HG02610 (cell line): ENCODE results near the gene MAGIX.
"Not testable (repeated sequence)": the region's sequence is repeated elsewhere in the genome, so short reads cannot be mapped to it uniquely, and the experiment has no call there.

ENCODE experiments used
- ATAC-seq: cut with Tn5 transposase; IDR thresholded peaks from one replicate; pipeline ENCODE4 v1.9.1; 2021; ENCODE audit warnings: mild to moderate bottlenecking, moderate library complexity; ENCODE audit not compliant: unreplicated experiment

The MAGIX gene

GRCh38 chrX:49157194-49157593, 5.4 kb upstream of the MAGIX start:
- ATAC-seq: no peak

GRCh38 chrX:49160908-49161307, 1.6 kb upstream of the MAGIX start:
- ATAC-seq: no peak

GRCh38 chrX:49161632-49162031, 926 bp upstream of the MAGIX start:
- no peak for ATAC-seq

GRCh38 chrX:49163555-49164419, 1.2 kb downstream of the MAGIX start:
- ATAC-seq: peak; percentile 65

GRCh38 chrX:49164589-49165360, 2.2 kb downstream of the MAGIX start:
- no peak for ATAC-seq

GRCh38 chrX:49165901-49166881, 3.6 kb downstream of the MAGIX start:
- ATAC-seq: peak; percentile 30

- ATAC-seq: no peak
These were observed 4.6 kb downstream of the MAGIX start for GRCh38 chrX:49166914-49167739.

GRCh38 chrX:49167740-49168108, 5.2 kb downstream of the MAGIX start:
- no peak for ATAC-seq

- ATAC-seq: peak; percentile 43
These were observed 9.3 kb downstream of the MAGIX start, which contains the start of gene PLP2 for GRCh38 chrX:49171752-49172279. TSS of gene PLP2 (plus strand) at chrX:49171898. CDS start at chrX:49172001, 103 bp downstream.

GRCh38 chrX:49172280-49172780, 9.8 kb downstream of the MAGIX start:
- ATAC-seq: peak; percentile 74

- ATAC-seq: not testable (repeated sequence)
These were observed 11.0 kb downstream of the MAGIX start for GRCh38 chrX:49173544-49173943.

- ATAC-seq: no peak
These were observed 12.2 kb downstream of the MAGIX start for GRCh38 chrX:49174723-49175122.

GRCh38 chrX:49175435-49176274, 13.1 kb downstream of the MAGIX start:
- no peak for ATAC-seq

- no peak for ATAC-seq
These were observed 14.1 kb downstream of the MAGIX start for GRCh38 chrX:49176421-49177326.

GRCh38 chrX:49177338-49177833, 14.8 kb downstream of the MAGIX start:
- no peak for ATAC-seq

GRCh38 chrX:49177873-49178480, 15.4 kb downstream of the MAGIX start:
- no peak for ATAC-seq

- no peak for ATAC-seq
These were observed 16.0 kb downstream of the MAGIX start for GRCh38 chrX:49178537-49178936.
